GM19240 (cell line): ENCODE data around the gene SMIM27.
"Not testable (repeated sequence)": the region's sequence is repeated elsewhere in the genome, so short reads cannot be mapped to it uniquely, and the experiment has no call there.

Experiments used
- DNase-seq: peaks from one replicate; pipeline ENCODE4 v3.0.0; 2011; ENCODE audit warnings: low spot score; ENCODE audit not compliant: insufficient read length

The SMIM27 gene

DNA sequence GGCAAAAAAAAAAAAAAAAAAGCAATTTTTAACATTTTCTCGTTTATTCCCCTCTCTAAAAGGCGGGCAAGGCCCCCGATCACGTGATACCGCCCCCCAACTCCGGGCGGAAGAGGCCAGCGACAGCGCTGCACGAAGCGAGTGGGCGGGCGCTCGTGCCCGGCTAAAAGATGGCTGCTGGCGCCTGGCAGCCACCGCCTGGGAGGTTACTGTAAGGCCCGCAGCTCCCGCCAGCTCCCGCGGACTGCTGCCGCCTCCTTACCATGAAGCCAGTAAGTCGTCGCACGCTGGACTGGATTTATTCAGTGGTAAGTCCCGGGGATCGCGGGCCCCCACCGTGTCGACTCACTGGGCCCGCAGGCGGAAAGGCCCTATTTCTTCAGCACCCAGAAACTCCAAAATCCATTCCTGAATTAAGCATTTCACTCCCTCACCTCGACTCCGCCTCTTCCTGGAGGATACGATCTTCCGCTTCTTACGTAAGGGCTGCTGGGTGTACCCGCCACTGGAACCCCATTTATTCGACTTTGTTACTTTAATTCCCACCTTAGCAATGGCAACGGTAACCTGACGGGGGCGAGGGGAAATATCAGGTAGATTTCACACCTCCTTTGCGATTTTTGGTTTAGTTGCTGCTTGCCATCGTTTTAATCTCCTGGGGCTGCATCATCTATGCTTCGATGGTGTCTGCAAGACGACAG lies at the start of gene SMIM27, which contains the start of gene TOPORS:
Gene SMIM27, plus strand, starts transcription at position 156 of the 701 bp plus-strand sequence. Its CDS starts 108 bp downstream, at position 264.
Gene TOPORS, minus strand, starts transcription at position 415 of the 701 bp plus-strand sequence. Its CDS starts 150 bp downstream, at position 265.
- DNase-seq: peak; percentile 76

DNA sequence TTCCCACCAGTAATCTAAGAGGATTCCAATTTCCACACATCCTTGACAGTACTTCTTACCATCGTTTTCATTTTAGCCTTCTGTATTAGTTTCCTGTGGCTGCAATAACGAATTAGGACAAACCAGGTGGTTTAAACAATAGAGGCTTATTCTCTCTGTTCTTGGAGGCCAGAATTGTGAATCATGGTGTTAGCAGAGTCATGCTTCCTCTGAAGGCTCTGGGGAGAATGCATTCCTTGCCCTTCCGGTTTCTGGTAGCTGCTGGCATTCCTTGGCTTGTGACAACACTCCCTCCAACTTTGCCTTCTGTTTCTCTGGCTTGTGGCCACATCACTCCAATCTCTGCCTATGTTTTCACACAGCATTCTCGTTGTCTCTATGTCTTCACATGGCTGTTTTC lies 49.7 kb upstream of the SMIM27 start:
- no peak for DNase-seq

- DNase-seq: no peak
Observed at GRCh38 chr9:32503008-32503407, 49.1 kb upstream of the SMIM27 start.

DNA sequence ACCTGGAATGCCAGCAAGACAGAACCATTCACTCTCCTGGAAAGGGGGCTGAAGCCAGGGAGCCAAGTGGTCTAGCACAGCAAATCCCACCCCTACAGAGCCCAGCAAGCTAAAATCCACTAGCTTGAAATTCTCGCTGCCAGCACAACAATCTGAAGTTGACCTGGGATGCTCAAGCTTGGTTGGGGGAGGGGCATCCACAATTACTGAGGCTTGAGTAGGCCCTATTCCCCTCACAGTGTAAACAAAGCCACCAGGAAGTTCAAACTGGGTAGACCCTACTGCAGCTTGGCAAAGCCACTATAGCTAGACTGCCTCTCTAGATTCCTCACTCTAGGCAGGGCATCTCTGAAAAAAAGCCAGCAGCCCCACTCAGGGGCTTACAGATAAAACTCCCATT lies 43.4 kb upstream of the SMIM27 start:
- DNase-seq: no peak

GRCh38 chr9:32516241-32516640 lies 35.9 kb upstream of the SMIM27 start:
- no peak for DNase-seq

DNA sequence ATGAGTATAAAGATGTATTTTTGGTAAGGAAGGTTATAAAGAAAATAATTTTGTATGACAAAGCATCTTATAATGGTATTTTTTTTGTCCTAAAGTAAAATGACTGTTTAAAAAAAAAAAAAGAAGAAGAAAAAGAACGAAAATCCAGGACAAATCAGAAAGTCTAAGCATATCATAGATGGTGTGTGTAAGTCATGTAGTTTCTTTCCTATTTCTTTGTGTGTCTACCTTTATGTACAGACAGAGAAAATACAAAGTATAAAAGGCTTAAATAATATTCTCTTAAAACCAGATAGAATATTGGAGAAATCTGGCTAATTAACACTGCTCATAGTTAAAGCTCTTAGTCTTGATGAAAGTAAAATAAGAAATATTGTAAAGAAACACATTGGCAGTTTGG lies 33.9 kb upstream of the SMIM27 start:
- no peak for DNase-seq

- no peak for DNase-seq
Observed at GRCh38 chr9:32523910-32524309, 28.2 kb upstream of the SMIM27 start.

GRCh38 chr9:32524558-32524891 lies 27.6 kb upstream of the SMIM27 start:
- not testable (repeated sequence) for DNase-seq

GRCh38 chr9:32524892-32525708 lies 27.0 kb upstream of the SMIM27 start:
- DNase-seq: no peak

DNA sequence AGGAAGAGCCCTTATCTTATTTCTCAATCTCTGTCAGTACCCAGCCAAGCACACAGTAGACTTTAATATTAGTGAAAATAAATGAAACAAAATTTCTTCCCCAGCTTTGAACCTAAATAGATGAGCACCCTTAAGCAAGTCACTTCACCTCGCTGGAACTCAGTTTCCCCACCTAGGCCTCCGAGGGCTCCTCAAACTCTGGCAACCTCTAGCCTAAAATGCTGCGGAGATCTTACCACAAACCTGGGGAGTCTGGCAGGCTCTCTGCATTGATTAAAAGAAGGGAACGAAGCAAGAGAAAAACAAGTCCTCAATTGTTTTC lies 26.5 kb upstream of the SMIM27 start:
- DNase-seq: no peak

GRCh38 chr9:32526041-32526706 lies 26.0 kb upstream of the SMIM27 start, which contains the start of gene RIGI:
Gene RIGI, minus strand, starts transcription at chr9:32526196. Its CDS starts 30 bp downstream, at chr9:32526166.
- peak; percentile 11 for DNase-seq

- DNase-seq: no peak
Observed at GRCh38 chr9:32526707-32527048, 25.4 kb upstream of the SMIM27 start.

GRCh38 chr9:32533336-32533735 lies 18.8 kb upstream of the SMIM27 start:
- DNase-seq: no peak

DNA sequence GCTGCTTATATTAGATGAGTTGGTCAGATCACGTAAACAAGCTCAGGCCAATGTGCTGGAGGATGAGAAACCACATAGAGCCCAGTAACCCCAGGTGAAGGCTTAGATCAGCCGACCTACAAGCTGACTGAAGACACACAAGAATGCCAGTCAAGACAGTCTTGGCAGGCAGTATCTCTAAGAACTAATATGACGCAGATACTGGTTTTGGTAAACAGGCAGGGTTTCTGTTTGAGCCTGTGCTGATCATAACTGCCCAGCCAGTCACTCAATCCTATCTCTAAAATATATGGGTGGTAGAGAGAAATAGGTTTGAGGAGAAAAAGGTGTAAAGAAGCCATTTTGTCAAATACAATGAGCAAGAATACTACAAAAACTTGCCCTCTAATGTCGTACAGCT lies 18.3 kb upstream of the SMIM27 start:
- DNase-seq: no peak

- DNase-seq: no peak
Observed at GRCh38 chr9:32543047-32543446, 9.1 kb upstream of the SMIM27 start.

DNA sequence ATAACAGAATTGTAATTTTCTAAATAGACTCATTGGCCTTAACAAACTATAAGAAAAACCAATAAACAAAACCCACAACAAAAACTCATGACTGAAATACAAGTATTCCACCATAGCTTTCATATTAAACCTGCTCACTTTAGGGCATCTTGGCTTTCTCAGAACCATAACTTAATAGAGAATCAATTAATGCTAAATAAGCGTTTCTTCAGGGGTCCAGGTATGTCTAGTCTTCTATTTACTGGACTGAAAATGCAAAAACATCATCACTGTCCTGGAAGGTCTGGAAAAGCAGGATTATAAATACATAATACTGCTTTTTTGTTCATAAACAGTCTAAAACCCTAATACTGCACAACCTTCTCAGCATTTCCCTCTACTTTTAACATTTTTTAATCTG lies 6.2 kb upstream of the SMIM27 start:
- no peak for DNase-seq

DNA sequence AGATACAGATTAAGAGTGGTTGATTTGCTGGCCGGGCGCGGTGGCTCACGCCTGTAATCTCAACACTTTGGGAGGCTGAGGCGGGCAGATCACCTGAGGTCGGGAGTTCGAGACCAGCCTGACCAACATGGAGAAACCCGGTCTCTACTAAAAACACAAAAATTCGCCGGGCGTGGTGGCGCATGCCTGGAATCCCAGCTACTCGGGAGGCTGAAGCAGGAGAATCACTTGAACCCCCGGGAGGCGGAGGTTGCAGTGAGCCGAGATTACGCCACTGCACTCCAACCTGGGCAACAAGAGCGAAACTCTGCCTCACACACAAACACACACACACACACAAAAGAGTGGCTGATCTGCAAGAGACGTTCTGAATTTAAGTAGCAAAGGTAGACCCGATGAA lies 3.9 kb upstream of the SMIM27 start:
- DNase-seq: not testable (repeated sequence)

DNA sequence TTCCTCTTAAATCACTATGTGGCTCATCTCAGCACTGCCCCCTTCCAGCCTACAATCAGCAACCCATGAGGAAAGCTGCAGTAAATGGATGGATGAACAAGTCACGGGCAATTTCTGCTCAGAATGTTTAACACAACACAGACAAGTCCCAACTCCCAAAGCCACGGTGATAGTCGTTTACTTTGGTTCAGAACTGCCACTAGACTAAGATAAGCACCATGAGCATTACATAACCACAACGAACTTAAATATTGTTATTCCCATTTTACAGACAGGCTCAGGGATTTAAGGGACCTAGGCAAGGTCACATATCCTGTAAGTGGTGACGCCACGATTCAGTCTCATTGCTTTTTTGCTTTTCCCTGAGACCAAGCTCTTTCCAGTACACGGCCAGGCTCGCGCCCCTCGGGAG lies 2.0 kb upstream of the SMIM27 start:
- DNase-seq: no peak

GRCh38 chr9:32550562-32551275 lies 1.4 kb upstream of the SMIM27 start:
- DNase-seq: peak; percentile 80

DNA sequence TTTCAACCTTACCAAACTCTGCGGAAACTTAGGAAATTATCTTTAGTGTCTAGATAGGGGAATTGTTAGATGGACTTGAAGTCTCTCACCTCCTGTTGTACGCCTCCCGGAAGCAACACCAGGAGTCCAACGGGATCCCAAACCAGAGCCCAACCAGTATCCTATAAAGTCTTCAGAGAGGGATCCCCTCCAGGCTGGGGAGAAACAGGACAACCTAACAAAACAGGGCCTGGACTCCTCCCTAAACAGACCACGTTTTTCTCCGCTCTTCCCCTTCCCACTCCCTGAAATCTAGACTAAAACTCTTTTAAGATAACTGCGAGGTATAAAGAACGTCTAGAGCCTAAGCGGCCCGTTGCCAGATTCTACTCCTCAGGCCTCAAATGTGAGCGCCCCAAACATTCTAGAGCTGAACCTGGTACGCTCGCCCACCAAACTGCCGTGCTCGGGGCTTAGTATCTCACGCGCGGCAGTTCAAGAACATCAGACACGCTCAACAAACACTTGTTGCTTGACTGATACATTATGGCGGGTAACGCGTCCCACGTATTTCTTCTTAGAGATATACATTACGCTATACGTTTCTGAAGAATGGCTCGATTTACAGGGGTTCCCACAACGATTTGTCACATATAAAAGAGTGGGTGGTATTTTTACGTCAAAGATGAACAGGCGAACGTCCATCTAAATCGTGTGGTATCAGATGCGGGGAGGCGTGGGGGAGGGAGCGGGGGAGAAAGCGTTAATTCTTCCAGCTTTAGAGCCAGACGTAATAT lies 663 bp upstream of the SMIM27 start:
- DNase-seq: no peak

- DNase-seq: no peak
Observed at GRCh38 chr9:32554107-32554506, 2.0 kb downstream of the SMIM27 start.
